Psoas muscle (tissue), 8 donors: Measurements from ENCODE around the gene SMAD2. TPM values are rescaled to one million over a fixed set of nuclear protein-coding genes. Genes with fewer than 3 reads are reported as not detected.

Source experiments
- ATAC-seq, 4 donors: fragments of 200-7000 bp; cut with Tn5 transposase; one replicate each; pipeline ENCODE4 v1.9.1; 2020; ENCODE audit warnings: moderate library complexity in 3 of 4, mild to moderate bottlenecking in 2 of 4
- DNase-seq, 2 donors: peaks; one replicate each; pipeline ENCODE4 v3.0.0-alpha.2; 2020
- H3K27ac ChIP-seq: fragments of 200-600 bp; one replicate; pipeline ENCODE4 v1.8.0; 2022
- H3K27me3 ChIP-seq, 3 donors: fragments of 200-600 bp in 1 of 3; one replicate each; pipeline versions ENCODE4 v1.6.1 to v1.8.0; 2013 to 2022; ENCODE audit warnings: low read length in 2 of 3, mild to moderate bottlenecking in 2 of 3, moderate library complexity in 1 of 3; ENCODE audit not compliant: insufficient read depth in 3 of 3
- H3K36me3 ChIP-seq, 2 donors: fragments of 200-600 bp in 1 of 2; one replicate each; pipeline versions ENCODE4 v1.6.1 to v1.8.0; 2013 to 2022; ENCODE audit warnings: low read depth in 1 of 2, mild to moderate bottlenecking in 1 of 2, moderate library complexity in 1 of 2; ENCODE audit not compliant: insufficient read depth in 1 of 2
- H3K4me1 ChIP-seq: fragments of 200-600 bp; one replicate; pipeline ENCODE4 v1.8.0; 2022
- H3K4me3 ChIP-seq: fragments of 200-600 bp; one replicate; pipeline ENCODE4 v1.8.0; 2022; ENCODE audit warnings: mild to moderate bottlenecking
- H3K9me3 ChIP-seq: fragments of 200-600 bp; one replicate; pipeline ENCODE4 v1.8.0; 2022
- WGBS, 3 donors: extraction: QIAGEN DNeasy Blood & Tissue Kit; methylation state at CpG; one replicate each; pipeline versions ENCODE4 v1.1.6 to v1.1.7; 2013; 5-methylcytosine and 5-hydroxymethylcytosine counted together
- intact Hi-C, 2 donors: fragments of 100-400 bp; cut with DNase I; formaldehyde crosslinking; loops; one replicate each; pipeline versions ENCODE4 v1.11.0 to v1.14.2; 2022
- polyA plus RNA-seq, 3 donors: library from polyadenylated mRNA; stranded (reverse); fragments of 200-250 nt; gene quantifications; one replicate each; pipeline ENCODE4 v1.2.3, GENCODE V29; 2013
- total RNA-seq, 4 donors: library from RNA; stranded (reverse); fragmentation: NEBNext Ultra II Directional in 2 of 4; extraction: Animal tissue kit (Norgen Biotek cat#: 25700) in 2 of 4; gene quantifications; one replicate each; pipeline versions ENCODE4 v1.2.1 to v1.2.4, GENCODE V29; 2021 to 2023
- TF ChIP-seq, protein P1 (sequence below): fragments of 200-600 bp; IDR thresholded peaks from one replicate; pipeline ENCODE4 v1.8.0; 2022; ENCODE audit warnings: antibody characterized with exemption
- donor health status: healthy with polysubstance abuse.
- donor health status: DM: no; HTN: no; CAD: no; lungs with moderate emphysema.
- donor health status: Bipolar disorder and iron deficiency.
- donor health status: healthy.
- donor health status: DM: yes; HTN: yes; CAD: no.
- donor health status: DM: no; HTN: no; CAD: no.
- donor health status: DM: no; HTN: no; CAD: no.
- donor health status: DM: yes; HTN: yes; CAD: no.

The SMAD2 gene
- total and polyA plus RNA-seq, 7 donors = 28.3 to 76.4 (median 60.1) TPM

DNA sequence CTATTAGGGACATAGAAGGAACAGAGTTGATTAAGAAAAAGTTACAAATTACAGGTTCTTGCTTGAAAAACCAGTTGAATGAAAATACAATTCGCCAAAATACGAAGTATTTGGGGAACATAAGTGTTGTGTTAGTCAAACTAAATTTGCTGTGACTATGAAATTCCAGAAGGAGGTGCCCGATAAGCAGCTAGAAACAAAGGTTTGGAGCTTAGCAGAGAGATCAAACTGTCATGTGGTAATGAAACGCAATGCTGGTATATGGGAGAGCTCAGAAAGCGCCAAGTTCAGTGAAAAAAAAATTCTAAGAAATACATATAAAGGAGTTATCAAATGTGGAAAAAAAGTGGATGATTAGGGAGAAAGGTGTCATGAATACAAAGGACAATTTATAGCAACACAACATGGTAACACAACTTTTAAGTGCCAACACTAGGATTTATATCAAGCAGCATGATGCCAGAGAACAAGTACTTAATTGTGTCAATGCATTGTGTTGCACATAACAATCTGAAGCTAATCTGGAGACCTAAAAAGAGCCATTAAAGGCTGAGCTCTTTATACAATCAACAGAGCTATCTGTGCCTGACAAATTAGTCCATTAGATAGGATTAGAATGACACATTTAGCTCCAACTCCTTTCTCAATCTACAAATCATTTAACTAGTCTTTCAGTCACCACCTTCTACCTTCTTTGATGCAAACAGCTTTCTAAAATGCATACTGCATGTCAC, 31.2 kb downstream of the SMAD2 start:
- Histone ChIP-seq H3K27ac (no peak overlapping the region), H3K4me1 (peaks cover 28% of the 10 kb centered on the region), H3K36me3 (peaks cover 3 to 23% of the 10 kb centered on the region in 2 donors), H3K27me3 (no peaks in the 10 kb centered on the region), H3K4me3 (no peak overlapping the region), H3K9me3 (no peaks in the 10 kb centered on the region)
- TF ChIP-seq, protein P1, sequence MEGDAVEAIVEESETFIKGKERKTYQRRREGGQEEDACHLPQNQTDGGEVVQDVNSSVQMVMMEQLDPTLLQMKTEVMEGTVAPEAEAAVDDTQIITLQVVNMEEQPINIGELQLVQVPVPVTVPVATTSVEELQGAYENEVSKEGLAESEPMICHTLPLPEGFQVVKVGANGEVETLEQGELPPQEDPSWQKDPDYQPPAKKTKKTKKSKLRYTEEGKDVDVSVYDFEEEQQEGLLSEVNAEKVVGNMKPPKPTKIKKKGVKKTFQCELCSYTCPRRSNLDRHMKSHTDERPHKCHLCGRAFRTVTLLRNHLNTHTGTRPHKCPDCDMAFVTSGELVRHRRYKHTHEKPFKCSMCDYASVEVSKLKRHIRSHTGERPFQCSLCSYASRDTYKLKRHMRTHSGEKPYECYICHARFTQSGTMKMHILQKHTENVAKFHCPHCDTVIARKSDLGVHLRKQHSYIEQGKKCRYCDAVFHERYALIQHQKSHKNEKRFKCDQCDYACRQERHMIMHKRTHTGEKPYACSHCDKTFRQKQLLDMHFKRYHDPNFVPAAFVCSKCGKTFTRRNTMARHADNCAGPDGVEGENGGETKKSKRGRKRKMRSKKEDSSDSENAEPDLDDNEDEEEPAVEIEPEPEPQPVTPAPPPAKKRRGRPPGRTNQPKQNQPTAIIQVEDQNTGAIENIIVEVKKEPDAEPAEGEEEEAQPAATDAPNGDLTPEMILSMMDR = no peak
- DNase-seq (no peak), ATAC-seq (no peak)
- intact Hi-C loops = no loop called here
- 67 to 89% (median 80%) methylated on average over 5 of the region's 5 CpGs for WGBS, 3 donors

DNA sequence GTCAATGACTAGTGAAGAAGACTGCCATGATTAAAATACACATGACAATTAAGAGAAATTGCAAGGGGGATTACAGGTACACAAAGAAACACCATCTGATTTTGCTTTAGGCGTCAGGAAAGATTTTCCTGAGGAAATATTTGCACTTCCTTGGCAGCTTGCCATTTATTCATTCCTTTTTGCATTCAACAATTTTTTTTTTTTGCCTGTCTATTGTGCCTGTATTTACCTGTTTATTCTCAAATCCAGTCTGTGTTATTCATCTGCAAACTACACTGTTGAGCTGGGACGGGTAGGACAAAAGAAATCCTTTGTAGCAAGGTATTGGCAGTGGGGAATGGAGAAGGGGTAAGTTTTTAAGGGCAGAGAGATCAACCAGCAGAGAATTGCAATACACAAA, 31.8 kb downstream of the SMAD2 start:
- no peak for ATAC-seq
- H3K4me3 ChIP-seq = no peak overlapping the region
- no peak overlapping the region for H3K27ac ChIP-seq
- no peaks in the 10 kb centered on the region for H3K27me3 ChIP-seq
- intact Hi-C loops = no loop called here
- no peaks in the 10 kb centered on the region for H3K9me3 ChIP-seq
- 63 to 78% (median 67%) methylated on average over 2 of the region's 2 CpGs for WGBS, 3 donors
- DNase-seq = no peak
- H3K4me1 ChIP-seq = peaks cover 28% of the 10 kb centered on the region
- TF ChIP-seq, protein P1 = no peak
- H3K36me3 ChIP-seq = peaks cover 3 to 23% of the 10 kb centered on the region in 2 donors

DNA sequence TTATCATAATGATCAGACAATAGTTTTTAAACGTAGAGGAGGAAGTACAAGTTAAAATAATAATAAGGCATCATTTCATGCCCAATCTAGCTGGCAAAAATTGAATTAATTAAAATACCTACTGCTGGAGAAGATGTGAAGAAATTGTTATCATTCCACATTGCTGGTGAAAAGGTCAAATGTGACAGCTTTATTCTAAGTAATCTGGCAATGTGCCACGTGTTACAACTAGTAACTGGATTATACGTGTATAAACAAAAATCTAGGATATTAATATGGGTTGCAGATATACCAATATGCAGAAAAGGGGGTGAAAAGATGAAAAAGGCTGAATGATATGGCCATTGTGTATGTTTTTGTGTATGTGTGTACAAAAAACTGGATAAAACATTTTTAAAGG, 32.4 kb downstream of the SMAD2 start:
- Histone ChIP-seq H3K9me3 (no peaks in the 10 kb centered on the region), H3K36me3 (peaks cover 3 to 23% of the 10 kb centered on the region in 2 donors), H3K4me1 (peaks cover 24% of the 10 kb centered on the region), H3K4me3 (no peak overlapping the region), H3K27ac (no peak overlapping the region), H3K27me3 (no peaks in the 10 kb centered on the region)
- WGBS, 3 donors = 28 to 39% (median 35%) methylated on average over 3 of the region's 3 CpGs
- TF ChIP-seq, protein P1 = no peak
- ATAC-seq (no peak), DNase-seq (no peak)
- intact Hi-C loops = no loop called here

DNA sequence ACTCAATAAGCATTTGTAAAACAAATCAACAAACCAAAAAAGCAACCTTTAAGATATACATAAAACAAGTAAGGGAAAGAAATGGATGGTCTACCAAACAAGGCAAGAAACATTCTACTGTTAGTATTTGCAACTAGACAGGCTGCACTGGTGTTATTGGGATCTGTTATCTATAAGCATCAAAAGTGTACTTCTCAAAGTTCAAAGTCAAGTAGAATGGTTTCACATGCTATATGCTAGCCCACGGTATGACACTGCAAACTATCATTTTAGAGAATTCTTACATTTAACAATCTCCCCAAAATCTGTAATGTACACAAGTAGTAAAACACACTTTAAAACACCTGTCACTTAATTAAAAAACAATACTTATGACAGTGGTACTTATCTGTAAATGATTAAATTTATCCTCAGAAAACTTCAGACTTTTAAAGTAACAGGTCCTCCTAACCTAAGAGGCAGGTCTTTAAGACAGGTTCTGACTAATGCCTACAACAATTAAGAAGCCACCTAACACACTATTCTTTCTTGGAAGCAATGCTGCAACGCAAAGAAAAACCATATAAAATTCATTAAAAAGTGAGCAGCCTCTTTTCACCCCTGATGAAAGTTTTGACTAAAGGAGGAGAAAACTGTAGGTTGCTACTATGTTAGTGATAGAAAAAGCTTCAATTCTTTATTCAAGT, 34.8 kb downstream of the SMAD2 start:
- 91 to 94% (median 92%) methylated on average over 2 of the region's 2 CpGs for WGBS, 3 donors
- H3K27ac ChIP-seq = no peak overlapping the region
- ATAC-seq (no peak), DNase-seq (no peak)
- peaks cover 19% of the 10 kb centered on the region for H3K4me1 ChIP-seq
- TF ChIP-seq, protein P1 = no peak
- H3K27me3 ChIP-seq = no peaks in the 10 kb centered on the region
- intact Hi-C loops = no loop called here
- H3K4me3 ChIP-seq = no peak overlapping the region
- peaks cover 3 to 24% of the 10 kb centered on the region in 2 donors for H3K36me3 ChIP-seq
- no peaks in the 10 kb centered on the region for H3K9me3 ChIP-seq
